ENCODE measurements around the gene DGKE.

Gene DGKE

GRCh38 chr17:56820207-56820606 is 13.7 kb upstream of the DGKE start:
- no peak overlapping the region for H3K4me3 ChIP-seq (ENCODE audit: low read depth, low read length)
- no peak for DNase-seq (ENCODE audit: low read depth)
- TF ChIP-seq, protein P1, sequence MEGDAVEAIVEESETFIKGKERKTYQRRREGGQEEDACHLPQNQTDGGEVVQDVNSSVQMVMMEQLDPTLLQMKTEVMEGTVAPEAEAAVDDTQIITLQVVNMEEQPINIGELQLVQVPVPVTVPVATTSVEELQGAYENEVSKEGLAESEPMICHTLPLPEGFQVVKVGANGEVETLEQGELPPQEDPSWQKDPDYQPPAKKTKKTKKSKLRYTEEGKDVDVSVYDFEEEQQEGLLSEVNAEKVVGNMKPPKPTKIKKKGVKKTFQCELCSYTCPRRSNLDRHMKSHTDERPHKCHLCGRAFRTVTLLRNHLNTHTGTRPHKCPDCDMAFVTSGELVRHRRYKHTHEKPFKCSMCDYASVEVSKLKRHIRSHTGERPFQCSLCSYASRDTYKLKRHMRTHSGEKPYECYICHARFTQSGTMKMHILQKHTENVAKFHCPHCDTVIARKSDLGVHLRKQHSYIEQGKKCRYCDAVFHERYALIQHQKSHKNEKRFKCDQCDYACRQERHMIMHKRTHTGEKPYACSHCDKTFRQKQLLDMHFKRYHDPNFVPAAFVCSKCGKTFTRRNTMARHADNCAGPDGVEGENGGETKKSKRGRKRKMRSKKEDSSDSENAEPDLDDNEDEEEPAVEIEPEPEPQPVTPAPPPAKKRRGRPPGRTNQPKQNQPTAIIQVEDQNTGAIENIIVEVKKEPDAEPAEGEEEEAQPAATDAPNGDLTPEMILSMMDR (IDR thresholded peaks at IDR 0.05; ENCODE audit: insufficient read depth, low read depth, low read length, missing control alignments), result no peak

DNA sequence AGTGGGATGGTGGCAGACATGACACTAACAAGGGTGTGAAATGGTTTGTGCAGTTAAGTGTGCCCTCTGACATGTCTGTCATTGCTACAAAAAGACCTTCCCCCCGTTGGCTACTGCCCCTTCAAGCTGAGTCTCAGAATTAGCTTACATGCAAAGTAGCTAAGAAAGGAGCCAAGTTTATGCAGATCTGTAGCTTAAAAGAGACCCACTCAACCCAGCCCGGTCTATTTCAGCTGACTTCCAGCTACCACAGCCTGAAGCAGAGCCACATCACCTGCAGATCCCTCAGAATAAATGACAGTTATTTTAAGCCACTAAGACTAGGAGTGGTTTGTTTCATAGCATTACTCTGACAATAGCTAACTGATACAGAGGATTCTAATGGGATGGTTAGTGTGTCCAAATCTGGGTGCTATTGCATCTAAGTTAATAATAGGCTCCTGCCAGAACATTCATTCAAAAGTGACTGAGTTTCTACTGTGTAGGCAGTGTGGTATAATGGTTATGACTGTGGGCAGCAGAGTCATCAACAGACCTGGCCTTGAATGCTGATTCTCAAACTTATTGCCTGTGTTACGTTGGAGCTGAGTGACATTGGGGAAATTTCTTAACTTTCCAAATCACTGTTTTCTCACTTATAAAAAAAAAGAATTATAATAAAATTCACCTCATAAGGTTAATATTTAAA is 12.0 kb upstream of the DGKE start:
- TF ChIP-seq, protein P1 (IDR thresholded peaks at IDR 0.05; ENCODE audit: insufficient read depth, low read depth, low read length, missing control alignments), result no peak
- no peak for DNase-seq (ENCODE audit: low read depth)
- H3K4me3 ChIP-seq (ENCODE audit: low read depth, low read length), result no peak overlapping the region

DNA sequence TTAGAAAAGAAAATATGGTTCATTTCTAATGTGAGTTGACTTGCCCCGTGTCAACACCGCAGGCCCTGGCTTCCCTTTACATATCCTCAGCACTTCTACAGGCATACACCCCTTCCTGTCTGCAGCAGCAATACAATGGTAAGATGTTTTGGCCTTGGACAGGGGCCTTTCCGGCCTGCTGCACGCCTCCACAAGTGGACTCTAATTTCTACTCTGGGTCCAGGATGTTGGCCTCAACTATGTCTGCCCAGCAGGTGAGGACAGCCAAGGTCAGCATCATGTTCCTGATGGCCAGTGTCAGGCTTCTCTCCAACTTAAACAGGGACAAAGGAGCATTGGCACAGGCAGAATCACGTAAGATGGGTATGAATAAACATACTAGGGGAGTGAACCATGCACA is 11.2 kb upstream of the DGKE start:
- no peak for DNase-seq (ENCODE audit: low read depth)
- H3K4me3 ChIP-seq (ENCODE audit: low read depth, low read length), result no peak overlapping the region
- TF ChIP-seq, protein P1 (IDR thresholded peaks at IDR 0.05; ENCODE audit: insufficient read depth, low read depth, low read length, missing control alignments), result no peak

DNA sequence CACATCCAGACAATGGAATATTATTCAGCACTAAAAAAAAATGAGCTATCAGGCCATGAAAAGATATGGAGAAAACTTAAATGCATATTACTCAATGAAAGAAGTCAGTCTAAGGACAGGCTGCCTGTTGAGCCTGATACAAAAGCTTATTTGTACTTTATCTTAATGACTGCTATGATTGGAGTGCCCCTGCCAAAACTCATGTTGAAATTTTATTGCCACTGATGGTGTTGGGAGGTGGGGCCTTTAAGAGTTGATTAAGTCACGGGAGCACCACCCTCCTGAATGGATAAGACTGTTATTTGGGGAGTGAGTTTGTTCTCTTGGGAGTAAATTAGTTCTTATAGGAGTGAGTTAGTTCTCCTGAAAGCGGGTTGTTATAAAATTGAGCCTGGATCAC is 10.1 kb upstream of the DGKE start:
- TF ChIP-seq, protein P1 (IDR thresholded peaks at IDR 0.05; ENCODE audit: insufficient read depth, low read depth, low read length, missing control alignments), result no peak

DNA sequence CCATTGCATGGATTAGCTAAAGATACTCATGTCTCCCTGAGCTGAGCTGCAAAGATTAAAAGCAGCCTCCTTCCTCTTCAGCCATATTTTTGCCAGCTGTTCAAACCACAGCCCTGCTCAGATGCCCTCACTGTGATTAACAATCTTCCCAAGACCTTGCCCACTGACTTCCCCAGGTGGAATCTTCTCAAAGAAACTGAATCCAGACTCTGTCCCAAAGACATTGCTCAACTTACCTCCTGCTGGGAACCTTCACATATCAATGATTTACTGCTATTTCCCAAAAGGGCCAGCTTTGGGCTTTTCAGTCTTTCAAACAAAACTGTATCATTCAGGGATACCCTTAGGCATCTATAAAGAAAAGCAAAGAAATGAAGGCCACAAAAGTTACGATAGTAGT is 9.4 kb upstream of the DGKE start:
- DNase-seq (ENCODE audit: low read depth), result no peak
- no peak overlapping the region for H3K4me3 ChIP-seq (ENCODE audit: low read depth, low read length)
- TF ChIP-seq, protein P1 (IDR thresholded peaks at IDR 0.05; ENCODE audit: insufficient read depth, low read depth, low read length, missing control alignments), result no peak

More for the DNA sequence above, 10.1 kb upstream of the DGKE start:
- no peak for DNase-seq (ENCODE audit: low read depth)
- H3K4me3 ChIP-seq (ENCODE audit: low read depth, low read length), result no peak overlapping the region

DNA sequence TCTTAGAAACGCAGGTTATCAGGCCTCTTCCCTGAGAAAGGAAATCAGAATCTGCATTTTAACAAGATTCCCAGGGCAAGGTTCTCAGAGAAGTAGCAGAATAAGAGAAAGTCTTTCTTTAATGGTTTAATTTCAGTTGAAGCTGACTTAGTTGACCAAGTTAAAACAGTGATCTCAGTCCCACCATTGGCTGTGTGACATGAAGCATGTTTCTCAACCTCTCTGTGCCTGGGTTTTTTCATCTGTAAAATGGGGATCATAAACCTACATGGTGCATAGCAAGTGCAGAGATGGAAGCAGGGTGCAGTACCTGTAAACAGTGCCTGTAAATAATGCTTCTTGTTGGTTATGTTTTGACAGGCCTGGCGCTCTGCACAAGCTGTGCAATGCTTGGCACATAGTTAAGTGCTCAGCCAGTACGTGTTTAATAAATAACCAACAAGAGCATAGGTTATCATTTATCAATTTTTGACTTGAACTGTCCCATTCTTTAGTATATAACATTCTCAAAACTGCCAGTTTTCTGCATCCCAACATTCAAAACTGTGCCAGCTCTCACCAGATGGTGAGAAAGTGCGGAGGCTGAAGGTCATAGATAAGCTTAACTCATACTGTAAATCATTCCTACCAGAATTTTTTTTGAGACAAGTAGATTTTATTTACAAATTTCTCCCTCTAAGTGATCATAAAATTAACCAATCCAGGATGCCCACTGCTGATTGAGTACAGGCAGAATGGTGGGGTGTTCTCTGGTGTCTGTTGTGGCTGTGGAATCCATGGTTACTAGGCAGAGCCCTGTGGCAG is 7.1 kb upstream of the DGKE start:
- TF ChIP-seq, protein P1 (IDR thresholded peaks at IDR 0.05; ENCODE audit: insufficient read depth, low read depth, low read length, missing control alignments), result no peak
- H3K4me3 ChIP-seq (ENCODE audit: low read depth, low read length), result no peak overlapping the region
- DNase-seq (ENCODE audit: low read depth), result no peak

Measured in GM12865 (cell line).